Kidney (tissue), 14 donors: ENCODE measurements around the gene FAM124B. TPM values are rescaled to one million over a fixed set of nuclear protein-coding genes. Genes with fewer than 3 reads are reported as not detected.

Experiments used
- DNase-seq, 5 donors: peaks; one replicate each; pipeline ENCODE4 v3.0.0-alpha.2; 2013 to 2020
- FAIRE-seq: peaks from 2 replicates; lab custom pipeline; 2012; peaks lifted over from hg19 to GRCh38; lab: Jason Lieb, UNC
- H3K27ac ChIP-seq, 2 donors: one replicate each; pipeline ENCODE4 v1.7.0; 2013; ENCODE audit warnings: low read depth in 2 of 2, low read length in 2 of 2, inconsistent platforms in 1 of 2
- H3K27me3 ChIP-seq: one replicate; pipeline ENCODE4 v1.7.1; 2013; ENCODE audit warnings: low read length, inconsistent platforms; ENCODE audit not compliant: control insufficient read depth, insufficient read depth
- H3K36me3 ChIP-seq, 3 donors: one replicate each; pipeline versions ENCODE4 v1.7.0 to v1.7.1; 2013; ENCODE audit warnings: low read length in 3 of 3, control low read depth in 1 of 3, inconsistent platforms in 1 of 3; ENCODE audit not compliant: insufficient read depth in 3 of 3, control insufficient read depth in 2 of 3
- H3K4me1 ChIP-seq, 3 donors: one replicate each; pipeline versions ENCODE4 v1.7.0 to v1.7.1; 2013; ENCODE audit warnings: low read length in 3 of 3, inconsistent platforms in 1 of 3, low read depth in 1 of 3; ENCODE audit not compliant: control insufficient read depth in 2 of 3, insufficient read depth in 2 of 3
- H3K4me3 ChIP-seq, 3 donors: one replicate each; pipeline versions ENCODE4 v1.7.0 to v1.8.1; 2013; ENCODE audit warnings: low read length in 3 of 3, control low read depth in 1 of 3, inconsistent platforms in 1 of 3
- H3K9ac ChIP-seq, 3 donors: one replicate each; pipeline versions ENCODE4 v1.7.0 to v1.7.1; 2013; ENCODE audit warnings: low read length in 3 of 3, control low read depth in 1 of 3, inconsistent platforms in 1 of 3
- H3K9me3 ChIP-seq, 3 donors: one replicate each; pipeline versions ENCODE4 v1.7.0 to v1.7.1; 2013; ENCODE audit warnings: low read length in 3 of 3, control low read depth in 1 of 3, inconsistent platforms in 1 of 3; ENCODE audit not compliant: control insufficient read depth in 2 of 3, insufficient read depth in 1 of 3
- intact Hi-C: fragments of 100-400 bp; cut with DNase I; formaldehyde crosslinking; loops from one replicate; pipeline ENCODE4 v1.11.1; 2022
- polyA plus RNA-seq: library from polyadenylated mRNA; stranded (reverse); fragments of 350-450 nt; fragmentation: Illumina TruSeq; extraction: RNeasy Lipid Tissue Mini Kit (QIAGEN cat#74804); gene quantifications from one replicate; pipeline ENCODE4 v1.2.3, GENCODE V29; 2014; ENCODE audit warnings: low read depth, low replicate concordance; ENCODE audit not compliant: insufficient read depth
- total RNA-seq: library from RNA; stranded (reverse); fragmentation: NEBNext Ultra II Directional; extraction: Animal tissue kit (Norgen Biotek cat#: 25700); gene quantifications from one replicate; pipeline ENCODE4 v1.2.1, GENCODE V29; 2021
- TF ChIP-seq, protein P1 (sequence below): IDR thresholded peaks from 3 replicates; pipeline ENCODE4 v1.5.1; 2012; ENCODE audit warnings: mild to moderate bottlenecking, moderate library complexity, borderline replicate concordance; ENCODE audit not compliant: insufficient read depth; ENCODE audit errors: extremely low read depth
- donor health status: control.
- donor health status: control.
- donor health status: control.
- donor health status: control.
- donor health status: control.
- donor health status: DM: yes; HTN: yes; CAD: no.
- donor health status: Normal renal cell carcinoma (clear cell type).

FAM124B gene
- total and polyA plus RNA-seq, 2 donors from 2014 or later = 0.90 to 2.0 TPM

DNA sequence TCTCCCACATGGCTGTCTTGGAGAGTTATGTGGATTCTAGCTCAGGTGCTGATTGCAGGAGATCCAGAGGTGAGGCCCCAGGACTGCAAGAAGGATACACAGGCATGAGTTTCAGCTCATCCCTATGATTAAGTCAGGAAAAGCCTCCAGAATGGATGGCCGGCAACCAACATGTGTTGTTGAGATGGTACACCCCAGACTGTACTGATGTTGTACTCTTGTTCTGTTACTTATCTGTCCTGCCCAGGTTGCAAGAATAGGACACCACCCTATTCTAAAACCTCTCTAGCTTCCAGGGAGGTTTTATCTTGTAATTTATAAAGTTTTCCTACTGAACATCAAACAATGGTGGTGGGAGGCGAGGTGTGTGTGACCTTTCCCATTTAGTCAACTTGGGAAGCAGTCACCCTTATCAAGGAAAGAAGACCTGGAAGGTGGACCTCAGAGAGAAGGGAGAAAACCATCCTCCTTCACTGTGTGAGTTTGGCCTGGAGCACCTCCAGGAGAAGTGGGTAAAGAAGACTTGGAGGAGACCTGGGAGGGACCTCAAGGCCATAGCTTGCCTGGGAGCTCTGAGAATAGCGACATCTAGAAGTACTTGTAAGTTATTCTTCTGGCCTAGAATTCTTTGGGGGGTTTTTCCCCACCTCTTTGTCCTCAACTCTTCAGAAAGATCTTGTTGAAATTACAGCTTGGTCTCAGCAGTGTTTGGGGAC, 8.6 kb downstream of the FAM124B start:
- intact Hi-C loops = no loop called here
- Histone ChIP-seq H3K36me3 (no peaks in the 10 kb centered on the region), H3K9me3 (no peaks in the 10 kb centered on the region), H3K27me3 (no peaks in the 10 kb centered on the region), H3K4me1 (no peaks in the 10 kb centered on the region), H3K4me3 (no peak overlapping the region), H3K27ac (no peak overlapping the region), H3K9ac (no peak overlapping the region)
- DNase-seq = no peak
- FAIRE-seq = no peak
- TF ChIP-seq, protein P1, sequence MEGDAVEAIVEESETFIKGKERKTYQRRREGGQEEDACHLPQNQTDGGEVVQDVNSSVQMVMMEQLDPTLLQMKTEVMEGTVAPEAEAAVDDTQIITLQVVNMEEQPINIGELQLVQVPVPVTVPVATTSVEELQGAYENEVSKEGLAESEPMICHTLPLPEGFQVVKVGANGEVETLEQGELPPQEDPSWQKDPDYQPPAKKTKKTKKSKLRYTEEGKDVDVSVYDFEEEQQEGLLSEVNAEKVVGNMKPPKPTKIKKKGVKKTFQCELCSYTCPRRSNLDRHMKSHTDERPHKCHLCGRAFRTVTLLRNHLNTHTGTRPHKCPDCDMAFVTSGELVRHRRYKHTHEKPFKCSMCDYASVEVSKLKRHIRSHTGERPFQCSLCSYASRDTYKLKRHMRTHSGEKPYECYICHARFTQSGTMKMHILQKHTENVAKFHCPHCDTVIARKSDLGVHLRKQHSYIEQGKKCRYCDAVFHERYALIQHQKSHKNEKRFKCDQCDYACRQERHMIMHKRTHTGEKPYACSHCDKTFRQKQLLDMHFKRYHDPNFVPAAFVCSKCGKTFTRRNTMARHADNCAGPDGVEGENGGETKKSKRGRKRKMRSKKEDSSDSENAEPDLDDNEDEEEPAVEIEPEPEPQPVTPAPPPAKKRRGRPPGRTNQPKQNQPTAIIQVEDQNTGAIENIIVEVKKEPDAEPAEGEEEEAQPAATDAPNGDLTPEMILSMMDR = no peak

DNA sequence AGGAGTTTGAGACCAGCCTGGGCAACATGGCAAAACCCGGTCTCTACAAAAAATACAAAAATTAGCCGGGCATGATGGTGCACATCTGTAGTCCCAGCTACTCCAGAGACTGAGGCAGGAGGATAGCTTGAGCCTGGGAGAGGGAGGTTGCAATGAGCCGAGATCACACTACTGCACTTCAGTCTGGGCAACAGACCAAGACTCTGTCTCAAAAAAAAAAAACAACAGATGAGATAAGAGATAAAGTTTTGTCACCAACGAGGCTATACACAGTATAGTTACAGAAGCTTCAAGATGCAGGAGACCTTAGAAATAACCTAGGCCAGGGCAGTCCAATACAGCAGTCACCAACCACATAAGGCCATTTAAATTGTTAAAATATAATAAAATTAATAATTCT, 9.4 kb downstream of the FAM124B start:
- Histone ChIP-seq H3K4me1 (no peaks in the 10 kb centered on the region), H3K9me3 (no peaks in the 10 kb centered on the region), H3K36me3 (no peaks in the 10 kb centered on the region), H3K9ac (no peak overlapping the region), H3K4me3 (no peak overlapping the region), H3K27me3 (no peaks in the 10 kb centered on the region), H3K27ac (no peak overlapping the region)
- DNase-seq = no peak
- no peak for FAIRE-seq
- intact Hi-C loops = no loop called here
- TF ChIP-seq, protein P1 = no peak

DNA sequence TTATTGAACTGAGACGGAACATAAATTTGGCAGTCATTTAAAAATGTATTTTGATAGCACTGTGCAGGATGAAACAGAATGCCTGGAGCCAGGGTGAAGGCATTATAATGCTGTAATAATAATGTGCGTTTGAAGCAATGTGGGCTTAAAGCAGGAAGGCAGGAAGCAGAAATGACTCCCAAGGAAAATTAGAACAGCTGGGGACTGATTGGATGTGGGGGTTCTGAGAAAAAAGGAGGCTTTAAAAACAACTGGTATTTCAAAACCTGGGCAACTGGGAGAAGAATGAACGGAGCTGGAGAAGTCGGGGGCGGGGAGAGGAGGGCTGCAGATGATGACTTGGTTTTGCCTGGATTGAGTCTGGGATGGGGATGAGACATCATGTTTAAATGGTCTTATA, 12.6 kb downstream of the FAM124B start:
- no peak overlapping the region for H3K4me3 ChIP-seq
- DNase-seq (no peak), FAIRE-seq (no peak)
- no peaks in the 10 kb centered on the region for H3K36me3 ChIP-seq
- H3K4me1 ChIP-seq = no peaks in the 10 kb centered on the region
- H3K9me3 ChIP-seq = no peaks in the 10 kb centered on the region
- H3K9ac ChIP-seq = no peak overlapping the region
- no peak overlapping the region for H3K27ac ChIP-seq
- intact Hi-C loops = no loop called here
- TF ChIP-seq, protein P1 = no peak
- H3K27me3 ChIP-seq = no peaks in the 10 kb centered on the region
